ENCODE results near the gene COBL.

The COBL gene

DNA sequence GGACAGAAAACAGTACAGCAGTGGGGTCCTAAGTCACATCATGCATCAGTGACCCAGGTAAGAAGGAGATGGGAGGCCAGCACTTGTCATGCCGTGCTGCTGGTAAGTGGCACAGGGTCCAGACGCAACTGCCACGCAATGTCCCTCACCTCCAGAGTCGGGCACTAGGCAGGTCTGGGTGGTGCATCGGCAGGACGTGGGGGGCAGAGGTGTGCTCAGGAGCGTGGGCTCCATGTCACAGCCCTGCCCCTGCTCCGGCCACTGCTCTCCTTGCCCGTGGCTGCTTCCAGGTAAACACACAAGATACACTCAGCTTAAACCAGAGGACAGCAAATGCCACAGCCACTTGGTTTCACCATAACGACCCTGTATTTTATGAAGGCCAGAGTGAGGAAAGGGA lies 47.3 kb downstream of the COBL start:
- TF ChIP-seq, protein P1, sequence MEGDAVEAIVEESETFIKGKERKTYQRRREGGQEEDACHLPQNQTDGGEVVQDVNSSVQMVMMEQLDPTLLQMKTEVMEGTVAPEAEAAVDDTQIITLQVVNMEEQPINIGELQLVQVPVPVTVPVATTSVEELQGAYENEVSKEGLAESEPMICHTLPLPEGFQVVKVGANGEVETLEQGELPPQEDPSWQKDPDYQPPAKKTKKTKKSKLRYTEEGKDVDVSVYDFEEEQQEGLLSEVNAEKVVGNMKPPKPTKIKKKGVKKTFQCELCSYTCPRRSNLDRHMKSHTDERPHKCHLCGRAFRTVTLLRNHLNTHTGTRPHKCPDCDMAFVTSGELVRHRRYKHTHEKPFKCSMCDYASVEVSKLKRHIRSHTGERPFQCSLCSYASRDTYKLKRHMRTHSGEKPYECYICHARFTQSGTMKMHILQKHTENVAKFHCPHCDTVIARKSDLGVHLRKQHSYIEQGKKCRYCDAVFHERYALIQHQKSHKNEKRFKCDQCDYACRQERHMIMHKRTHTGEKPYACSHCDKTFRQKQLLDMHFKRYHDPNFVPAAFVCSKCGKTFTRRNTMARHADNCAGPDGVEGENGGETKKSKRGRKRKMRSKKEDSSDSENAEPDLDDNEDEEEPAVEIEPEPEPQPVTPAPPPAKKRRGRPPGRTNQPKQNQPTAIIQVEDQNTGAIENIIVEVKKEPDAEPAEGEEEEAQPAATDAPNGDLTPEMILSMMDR (IDR thresholded peaks at IDR 0.05) = no peak
- no peaks in the 10 kb centered on the region for H3K27me3 Mint-ChIP-seq (ENCODE audit: low read depth, poor library complexity)
- DNase-seq = no peak
- no peak overlapping the region for H3K4me3 Mint-ChIP-seq
- no peak overlapping the region for H3K27ac Mint-ChIP-seq
- no peaks in the 10 kb centered on the region for H3K9me3 Mint-ChIP-seq
- peaks cover 11% of the 10 kb centered on the region for H3K4me1 Mint-ChIP-seq
- no peaks in the 10 kb centered on the region for H3K36me3 Mint-ChIP-seq (ENCODE audit: low read depth)

DNA sequence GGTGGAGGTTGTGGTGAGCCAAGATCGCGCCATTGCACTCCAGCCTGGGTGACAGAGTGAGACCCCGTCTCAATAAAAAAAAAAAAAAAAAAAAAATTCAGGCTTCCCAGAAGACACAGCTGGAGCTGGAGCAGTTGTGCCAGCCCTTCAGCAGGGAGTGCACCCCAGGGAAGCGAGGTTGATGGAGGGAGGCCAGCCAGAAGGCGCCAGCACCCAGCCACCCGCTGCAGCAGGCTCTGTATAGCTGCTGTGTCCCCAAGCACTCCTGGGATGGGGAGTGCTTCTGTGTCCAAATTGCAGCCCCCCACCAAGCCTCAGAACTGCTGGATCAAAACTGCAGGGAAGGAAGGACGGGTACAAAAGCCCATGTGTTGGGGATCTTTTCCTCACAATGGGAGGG lies 47.8 kb downstream of the COBL start:
- TF ChIP-seq, protein P1 (IDR thresholded peaks at IDR 0.05) = no peak
- Mint-ChIP-seq H3K9me3 (no peaks in the 10 kb centered on the region), H3K27me3 (ENCODE audit: low read depth, poor library complexity) (no peaks in the 10 kb centered on the region), H3K4me1 (peaks cover 6% of the 10 kb centered on the region), H3K4me3 (no peak overlapping the region), H3K27ac (no peak overlapping the region), H3K36me3 (ENCODE audit: low read depth) (no peaks in the 10 kb centered on the region)
- DNase-seq = no peak

DNA sequence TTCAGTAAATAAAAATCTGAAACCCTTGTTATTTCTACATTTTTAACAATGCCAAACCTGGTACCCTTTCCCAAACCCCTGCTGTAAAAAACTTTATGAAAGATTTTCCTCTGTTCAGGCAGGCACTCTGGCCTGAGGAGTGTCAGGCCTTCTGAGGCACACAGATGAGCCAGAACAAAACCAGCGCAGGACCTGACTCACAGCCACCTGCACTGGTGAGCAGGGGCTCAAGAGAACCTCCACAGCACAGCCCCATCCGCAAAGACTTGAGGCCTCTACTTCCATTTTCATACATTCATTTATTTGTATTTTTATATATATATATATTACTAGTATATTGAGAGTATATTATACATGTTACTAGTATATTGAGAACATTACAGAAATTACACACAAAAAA lies 49.4 kb downstream of the COBL start:
- TF ChIP-seq, protein P1 (IDR thresholded peaks at IDR 0.05) = no peak
- H3K27ac Mint-ChIP-seq = no peak overlapping the region
- no peak overlapping the region for H3K4me3 Mint-ChIP-seq
- no peak for DNase-seq
- H3K9me3 Mint-ChIP-seq = no peaks in the 10 kb centered on the region
- H3K36me3 Mint-ChIP-seq (ENCODE audit: low read depth) = no peaks in the 10 kb centered on the region
- H3K4me1 Mint-ChIP-seq = peaks cover 10% of the 10 kb centered on the region
- no peaks in the 10 kb centered on the region for H3K27me3 Mint-ChIP-seq (ENCODE audit: low read depth, poor library complexity)

DNA sequence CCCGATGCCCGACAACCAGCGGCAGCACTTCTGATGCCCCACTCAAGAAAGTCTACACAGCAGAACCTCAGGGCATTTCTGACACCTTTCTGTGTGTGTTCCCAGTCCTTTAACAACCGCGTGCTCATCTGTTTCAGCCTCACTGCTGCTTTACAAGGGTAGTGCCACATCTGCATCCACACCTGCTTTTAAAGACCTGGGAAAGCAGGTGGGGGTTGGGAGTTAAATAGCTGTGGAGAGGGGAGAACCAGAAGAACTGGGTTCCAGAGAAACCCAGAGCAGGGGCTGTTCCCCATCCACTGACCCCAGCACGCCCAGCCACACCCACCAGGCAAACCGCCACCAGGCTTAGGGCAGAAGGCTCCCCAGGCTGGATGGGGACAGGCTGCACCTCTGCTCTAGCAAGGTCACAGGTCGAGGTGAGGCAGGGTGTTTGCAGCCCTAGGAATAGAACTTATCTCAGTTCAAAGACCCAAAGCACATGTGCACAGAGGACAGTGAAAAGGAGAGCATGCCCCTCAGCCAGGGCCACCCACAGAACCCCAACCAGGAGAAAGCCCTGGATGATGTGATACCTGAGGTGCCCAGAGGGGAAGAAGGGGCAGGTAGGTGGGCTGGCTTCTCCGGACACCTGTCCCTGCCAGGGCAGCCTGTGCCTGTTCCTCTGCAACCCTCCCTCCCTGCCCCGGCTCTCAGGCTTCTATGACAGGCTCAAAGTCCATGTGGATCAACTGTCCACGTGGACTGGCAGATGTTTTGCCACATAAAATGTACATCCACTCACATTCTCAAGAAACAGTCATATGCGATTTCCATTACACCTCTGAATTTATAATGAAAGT lies 51.3 kb downstream of the COBL start:
- peaks cover 14% of the 10 kb centered on the region for H3K4me1 Mint-ChIP-seq
- peaks cover 2% of the 10 kb centered on the region for H3K27me3 Mint-ChIP-seq (ENCODE audit: low read depth, poor library complexity)
- no peaks in the 10 kb centered on the region for H3K36me3 Mint-ChIP-seq (ENCODE audit: low read depth)
- no peaks in the 10 kb centered on the region for H3K9me3 Mint-ChIP-seq
- H3K4me3 Mint-ChIP-seq = no peak overlapping the region
- TF ChIP-seq, protein P1 (IDR thresholded peaks at IDR 0.05) = no peak
- no peak overlapping the region for H3K27ac Mint-ChIP-seq
- DNase-seq = no peak

DNA sequence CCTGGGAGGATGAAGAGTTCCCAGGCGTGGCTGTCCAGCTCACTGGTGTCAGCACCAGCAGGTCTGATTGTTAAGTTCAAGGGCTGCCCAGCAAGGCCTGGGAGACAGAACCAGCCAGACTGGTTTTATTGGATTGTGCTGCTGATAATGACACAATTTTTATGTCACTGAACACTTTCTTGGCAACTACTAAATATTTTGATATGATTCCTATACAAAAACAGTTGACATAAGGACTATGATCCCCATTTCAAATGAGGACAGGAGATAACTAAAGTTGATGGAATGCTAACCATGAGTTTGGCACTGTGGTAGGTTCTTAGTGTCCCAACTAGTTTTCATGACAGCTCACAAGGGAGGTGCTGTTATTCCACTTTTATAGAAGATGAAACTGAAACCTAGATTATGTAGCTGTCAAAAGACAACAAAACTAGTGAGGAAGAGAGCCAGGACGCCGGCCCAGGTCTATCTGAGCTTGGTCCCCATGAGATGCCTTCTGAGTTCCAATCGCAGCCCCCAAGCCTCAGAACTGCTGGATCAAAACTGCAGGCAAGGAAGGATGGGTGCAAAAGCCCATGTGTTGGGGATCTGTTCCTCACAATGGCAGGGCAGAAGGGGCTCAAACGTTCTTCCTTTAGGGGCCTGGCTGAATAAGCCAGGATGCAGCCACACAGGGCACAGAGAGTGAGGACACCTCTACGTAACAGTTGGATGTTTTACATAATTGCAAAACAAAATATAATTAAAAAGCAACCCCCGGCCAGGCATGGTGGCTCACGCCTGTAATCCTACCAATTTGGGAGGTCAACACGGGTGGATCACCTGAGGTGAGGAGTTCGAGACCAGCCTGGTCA lies 52.8 kb downstream of the COBL start:
- Mint-ChIP-seq H3K27ac (no peak overlapping the region), H3K36me3 (ENCODE audit: low read depth) (no peaks in the 10 kb centered on the region), H3K9me3 (no peaks in the 10 kb centered on the region), H3K4me1 (peaks cover 14% of the 10 kb centered on the region), H3K4me3 (no peak overlapping the region), H3K27me3 (ENCODE audit: low read depth, poor library complexity) (peaks cover 2% of the 10 kb centered on the region)
- no peak for DNase-seq
- TF ChIP-seq, protein P1 (IDR thresholded peaks at IDR 0.05) = no peak
